Neural progenitor cell (in vitro differentiated cells): ENCODE results near the gene ZNF613.

ENCODE experiments used
- EZH2 ChIP-seq: fragments of 200-600 bp; sonication (generic); IDR thresholded peaks from 2 replicates; pipeline ENCODE4 v1.6.1; 2017; ENCODE audit warnings: antibody characterized with exemption, mild to moderate bottlenecking, moderate library complexity
- TF ChIP-seq, protein P1 (sequence below): fragments of 200-600 bp; sonication (generic); IDR thresholded peaks from 2 replicates; pipeline ENCODE4 v1.5.1; 2017; ENCODE audit warnings: antibody characterized with exemption, mild to moderate bottlenecking

DNA sequence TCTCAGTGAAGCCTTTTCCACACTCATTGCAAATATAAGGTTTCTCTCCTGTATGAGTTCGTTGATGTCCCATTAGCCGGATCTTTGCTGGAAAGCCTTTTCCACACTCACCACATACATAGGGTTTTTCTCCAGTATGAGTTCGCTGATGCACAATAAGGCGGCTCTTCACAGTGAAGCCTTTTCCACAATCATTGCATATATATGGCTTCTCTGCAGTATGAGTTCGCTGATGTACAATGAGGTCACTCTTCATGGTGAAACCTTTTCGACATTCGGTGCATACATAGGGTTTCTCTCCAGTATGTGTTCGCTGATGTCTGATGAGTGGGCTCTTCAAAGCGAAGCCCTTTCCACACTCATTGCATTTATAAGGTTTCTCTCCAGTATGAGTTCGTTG lies 66.2 kb downstream of the ZNF613 start:
- TF ChIP-seq, protein P1, sequence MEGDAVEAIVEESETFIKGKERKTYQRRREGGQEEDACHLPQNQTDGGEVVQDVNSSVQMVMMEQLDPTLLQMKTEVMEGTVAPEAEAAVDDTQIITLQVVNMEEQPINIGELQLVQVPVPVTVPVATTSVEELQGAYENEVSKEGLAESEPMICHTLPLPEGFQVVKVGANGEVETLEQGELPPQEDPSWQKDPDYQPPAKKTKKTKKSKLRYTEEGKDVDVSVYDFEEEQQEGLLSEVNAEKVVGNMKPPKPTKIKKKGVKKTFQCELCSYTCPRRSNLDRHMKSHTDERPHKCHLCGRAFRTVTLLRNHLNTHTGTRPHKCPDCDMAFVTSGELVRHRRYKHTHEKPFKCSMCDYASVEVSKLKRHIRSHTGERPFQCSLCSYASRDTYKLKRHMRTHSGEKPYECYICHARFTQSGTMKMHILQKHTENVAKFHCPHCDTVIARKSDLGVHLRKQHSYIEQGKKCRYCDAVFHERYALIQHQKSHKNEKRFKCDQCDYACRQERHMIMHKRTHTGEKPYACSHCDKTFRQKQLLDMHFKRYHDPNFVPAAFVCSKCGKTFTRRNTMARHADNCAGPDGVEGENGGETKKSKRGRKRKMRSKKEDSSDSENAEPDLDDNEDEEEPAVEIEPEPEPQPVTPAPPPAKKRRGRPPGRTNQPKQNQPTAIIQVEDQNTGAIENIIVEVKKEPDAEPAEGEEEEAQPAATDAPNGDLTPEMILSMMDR, result no peak
- TF ChIP-seq EZH2, result no peak
